ENCODE measurements around the gene SRGAP2C.
"Not testable (repeated sequence)": the region's sequence is repeated elsewhere in the genome, so short reads cannot be mapped to it uniquely, and the experiment has no call there.

SRGAP2C gene

DNA sequence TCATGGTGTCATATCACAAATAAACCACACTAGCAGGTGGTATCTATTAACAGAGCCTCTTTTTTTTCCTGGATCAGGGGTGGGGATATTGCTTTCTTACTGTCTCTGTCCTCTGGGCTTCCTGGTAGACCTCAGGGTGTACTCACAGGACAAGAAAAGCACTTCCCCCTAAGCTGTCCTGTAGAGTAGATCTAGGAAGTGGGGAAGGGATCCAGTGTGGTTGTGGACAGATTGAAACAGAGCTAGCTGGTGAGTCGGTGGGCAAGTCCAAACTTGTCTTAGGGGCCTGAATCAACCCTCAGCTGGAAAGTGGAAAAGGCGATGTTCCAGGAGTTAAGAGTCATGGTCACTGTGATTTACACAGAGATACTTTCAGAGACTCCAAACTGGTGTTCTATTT, 96.7 kb downstream of the SRGAP2C start:
- DNase-seq, result not testable (repeated sequence)

DNA sequence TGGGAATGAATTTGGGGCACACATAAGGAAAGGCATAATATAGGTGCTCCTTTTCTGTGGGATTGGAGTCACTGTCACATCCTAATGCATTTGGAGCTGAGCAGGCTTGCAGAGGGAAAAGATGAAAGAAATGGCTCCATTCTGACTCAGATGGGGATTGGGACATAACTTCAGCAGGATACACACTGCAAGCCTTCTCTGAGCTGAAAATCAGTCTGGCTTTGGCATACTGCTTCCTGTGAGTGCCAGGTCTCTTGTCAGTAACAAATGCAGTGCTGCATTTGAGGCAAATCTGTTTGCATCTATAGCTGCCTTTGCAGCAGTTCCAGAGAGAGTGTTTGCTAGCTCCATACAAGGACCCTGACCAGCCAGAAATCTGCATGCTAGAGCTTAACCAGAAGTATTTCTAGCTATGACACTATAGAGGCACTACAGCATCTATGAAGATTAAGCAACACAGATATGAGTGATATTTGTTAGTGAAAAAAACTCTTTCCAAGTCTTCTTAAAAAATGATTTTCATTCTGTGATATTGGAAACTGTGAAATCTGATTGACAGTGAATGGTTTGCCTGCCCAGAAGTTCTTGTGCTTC, 98.9 kb downstream of the SRGAP2C start:
- not testable (repeated sequence) for DNase-seq

DNA sequence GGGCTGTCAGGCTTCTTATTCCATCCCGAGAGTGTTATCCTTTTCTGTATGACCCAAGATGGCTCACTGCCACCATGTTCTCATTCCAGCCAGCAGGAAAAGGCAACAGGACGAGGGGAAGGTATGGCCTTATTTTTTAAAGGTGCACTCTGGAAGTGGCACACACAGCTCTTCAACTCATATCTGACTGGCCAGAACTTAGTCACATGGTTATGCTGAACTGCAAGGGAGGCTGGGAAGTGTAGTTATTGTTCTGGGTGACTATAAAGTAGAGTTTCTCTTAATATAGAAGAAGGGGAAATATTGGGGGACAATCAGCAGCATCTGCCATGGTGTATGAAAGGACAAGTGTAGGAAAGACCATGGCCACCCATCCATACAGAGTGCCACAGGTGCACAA, 107.8 kb downstream of the SRGAP2C start:
- DNase-seq, result not testable (repeated sequence)

DNA sequence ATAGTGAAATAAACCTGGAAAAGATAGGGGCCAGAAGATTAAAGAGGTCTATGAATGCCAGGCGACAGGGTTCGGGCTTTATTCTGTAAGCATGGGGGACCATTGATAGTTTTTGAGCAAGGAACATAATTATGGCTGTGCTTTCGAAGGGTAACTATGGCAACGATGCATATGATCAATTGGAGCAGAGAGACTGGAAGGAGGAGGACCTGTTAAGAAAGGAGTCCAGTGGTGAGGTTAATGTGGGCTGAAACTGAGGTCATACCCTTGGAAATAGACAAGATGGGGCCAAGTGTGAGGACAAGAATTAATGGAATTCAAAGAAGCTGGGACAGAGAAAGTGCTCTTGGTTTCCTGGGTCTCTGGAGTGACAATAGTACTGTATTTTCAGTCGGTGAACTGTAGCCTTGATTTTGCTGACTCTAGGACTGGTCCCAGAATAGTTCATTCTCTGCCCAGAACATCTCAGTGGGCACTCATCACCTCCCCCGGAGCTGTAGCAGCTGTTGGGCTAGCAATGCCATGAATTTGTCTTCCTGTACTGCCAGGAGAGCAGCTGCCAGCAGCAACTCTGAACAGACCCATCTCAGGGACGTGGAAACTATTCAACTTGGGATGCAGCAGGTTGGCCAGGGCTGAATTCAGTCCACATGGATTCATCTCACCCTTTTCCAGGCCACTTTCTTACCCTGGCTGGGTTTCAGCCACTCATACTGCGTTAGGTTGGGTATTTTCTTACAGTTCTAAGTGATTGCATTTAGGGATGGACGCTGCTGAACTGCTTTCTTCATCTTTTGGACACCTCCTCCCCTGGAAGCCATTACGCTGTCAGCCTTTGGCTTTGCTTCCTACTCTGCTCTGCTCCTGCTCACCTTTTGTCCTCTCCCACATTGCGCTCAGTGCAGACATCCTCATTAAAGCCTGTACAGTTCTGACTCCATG, 108.8 kb downstream of the SRGAP2C start:
- not testable (repeated sequence) for DNase-seq

DNA sequence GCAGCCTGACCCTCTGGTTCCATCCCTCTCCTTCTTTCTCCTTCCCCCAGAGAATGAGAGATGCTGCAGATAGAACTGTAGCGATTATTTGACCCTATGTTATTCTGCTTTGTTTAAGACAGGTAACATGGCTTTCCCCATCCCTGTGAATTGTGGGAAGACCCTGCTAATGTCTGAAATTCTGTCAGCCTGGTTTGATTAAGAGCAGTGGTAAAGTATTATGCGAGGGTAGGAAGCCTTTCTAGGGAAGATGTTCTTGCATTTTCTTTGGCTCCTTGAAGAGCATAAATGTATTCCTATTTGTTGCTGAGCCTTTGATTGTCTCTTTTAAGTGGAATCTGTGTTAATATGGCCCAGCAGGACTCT, 109.4 kb downstream of the SRGAP2C start:
- DNase-seq, result not testable (repeated sequence)

DNA sequence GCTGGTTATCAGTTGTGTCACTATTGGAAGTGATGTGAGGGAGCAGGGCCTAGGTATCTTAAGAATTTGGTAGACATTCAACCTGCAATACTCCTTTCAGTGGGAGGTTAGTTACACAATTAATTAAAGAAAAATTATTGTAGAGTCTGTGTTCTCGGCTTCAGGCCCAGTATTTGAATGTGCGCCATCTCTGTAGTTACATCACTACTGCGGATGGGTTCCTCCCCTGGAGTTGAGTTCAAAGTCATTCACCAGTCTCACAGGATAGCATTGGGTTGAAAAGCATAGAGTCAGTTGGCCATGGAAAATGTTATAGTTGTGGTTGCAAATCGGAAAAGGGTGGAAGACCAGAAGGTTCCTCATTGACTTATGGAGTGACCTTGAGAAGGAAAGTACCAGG, 111.8 kb downstream of the SRGAP2C start:
- not testable (repeated sequence) for DNase-seq

DNA sequence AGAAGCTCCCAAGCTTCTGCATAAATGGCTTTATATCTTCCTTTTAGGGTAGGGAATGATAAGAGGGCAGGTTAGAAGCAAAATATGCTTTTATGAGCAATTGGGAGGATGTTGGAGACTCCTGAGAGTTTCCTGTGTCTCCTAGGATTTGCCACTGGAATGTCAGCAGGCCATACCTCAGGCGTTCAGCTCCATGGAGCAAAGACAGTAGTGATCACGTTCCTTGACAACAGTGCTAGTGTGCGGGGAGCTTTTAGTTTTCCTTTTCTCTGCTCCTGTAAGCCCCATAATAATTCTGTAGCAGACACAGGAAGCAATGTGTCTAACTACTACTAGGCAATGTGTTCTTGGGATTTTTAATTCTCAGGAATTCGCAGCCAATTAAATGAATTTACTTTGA, 113.8 kb downstream of the SRGAP2C start:
- DNase-seq, result not testable (repeated sequence)

DNA sequence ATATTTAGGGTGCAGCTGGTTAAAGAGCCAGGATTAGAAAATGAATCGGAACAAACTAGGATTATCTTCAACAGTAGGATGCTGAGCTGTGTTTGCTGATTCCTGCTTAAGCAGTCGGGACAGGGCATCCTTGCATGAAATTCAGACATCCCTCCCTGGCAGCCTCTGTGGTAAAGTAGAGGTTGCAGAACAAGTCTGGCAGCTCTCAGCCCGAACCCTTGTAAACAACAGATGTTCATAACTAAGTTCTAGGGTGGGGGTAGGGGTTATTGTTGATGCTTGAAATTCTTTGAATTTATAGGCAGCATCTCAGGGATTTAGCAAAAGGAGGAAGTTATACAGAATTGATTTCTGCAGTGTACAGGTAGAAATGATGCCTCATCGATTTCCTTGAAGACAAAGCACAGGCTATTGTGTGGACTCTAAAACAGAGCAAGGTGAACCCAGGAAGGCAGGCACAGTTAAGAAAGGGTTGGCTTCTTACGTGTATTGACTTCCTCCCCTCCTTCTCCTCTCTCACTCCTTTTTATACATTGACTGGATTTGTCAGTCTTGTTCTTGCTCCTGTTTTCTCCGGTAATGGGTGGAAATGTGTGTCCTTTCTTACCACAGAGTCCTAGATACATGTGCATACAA, 114.9 kb downstream of the SRGAP2C start:
- DNase-seq, result not testable (repeated sequence)

DNA sequence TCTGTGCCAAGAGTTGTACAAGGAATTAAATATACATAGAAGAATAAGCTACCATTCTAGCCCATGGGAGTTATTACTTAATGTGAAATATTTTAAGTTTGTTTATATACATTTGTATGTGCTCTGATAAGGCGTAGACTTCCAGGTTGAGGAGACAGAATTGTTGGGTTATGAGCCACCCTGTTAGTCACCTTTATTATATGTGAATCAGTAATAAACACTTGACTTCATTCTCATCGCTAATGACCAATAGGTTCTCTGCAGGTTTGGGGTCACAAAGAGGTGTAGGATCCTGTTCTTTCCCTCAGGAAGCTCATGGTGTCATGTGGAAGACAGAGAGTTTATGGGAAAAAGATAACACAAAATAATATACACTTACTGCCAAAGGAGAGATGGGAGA, 117.1 kb downstream of the SRGAP2C start:
- DNase-seq, result not testable (repeated sequence)

DNA sequence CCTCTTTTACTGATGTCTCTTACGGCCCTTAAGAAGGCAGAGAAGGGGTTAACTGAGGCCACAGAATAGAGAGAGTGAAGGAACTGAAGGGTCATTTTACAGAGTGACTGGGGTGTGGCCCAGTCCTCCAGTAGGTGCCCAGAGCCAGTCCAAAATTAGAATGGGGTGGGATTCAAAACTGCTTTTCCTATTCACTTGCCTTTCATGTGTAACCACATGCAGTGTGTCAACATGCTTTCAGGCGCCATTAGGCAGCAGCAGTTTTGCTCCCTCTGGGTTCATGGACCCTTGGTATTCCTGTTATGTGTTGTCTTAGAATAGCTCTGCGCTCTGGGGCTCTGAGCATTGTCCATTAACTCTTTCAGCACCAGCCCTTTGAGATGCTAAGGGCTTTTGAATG, 123.0 kb downstream of the SRGAP2C start:
- not testable (repeated sequence) for DNase-seq

DNA sequence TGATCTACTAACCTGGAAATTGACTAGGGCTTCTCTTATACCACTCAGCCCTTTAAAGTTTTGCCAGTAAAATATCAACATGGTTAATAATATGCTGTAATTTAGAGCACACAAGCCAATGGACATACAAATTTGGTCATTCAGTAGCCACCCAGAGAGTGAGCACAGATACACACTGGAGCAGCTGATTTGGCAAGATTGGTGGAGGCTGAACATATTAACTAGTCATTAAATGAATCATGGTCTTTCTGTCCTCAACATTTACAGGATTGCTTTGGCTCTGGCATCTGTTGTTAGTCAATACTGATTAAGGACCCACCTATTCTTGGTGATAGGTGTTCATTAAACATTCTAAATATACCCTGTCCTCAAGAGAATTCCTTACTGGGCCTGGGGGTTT, 130.7 kb downstream of the SRGAP2C start:
- not testable (repeated sequence) for DNase-seq

DNA sequence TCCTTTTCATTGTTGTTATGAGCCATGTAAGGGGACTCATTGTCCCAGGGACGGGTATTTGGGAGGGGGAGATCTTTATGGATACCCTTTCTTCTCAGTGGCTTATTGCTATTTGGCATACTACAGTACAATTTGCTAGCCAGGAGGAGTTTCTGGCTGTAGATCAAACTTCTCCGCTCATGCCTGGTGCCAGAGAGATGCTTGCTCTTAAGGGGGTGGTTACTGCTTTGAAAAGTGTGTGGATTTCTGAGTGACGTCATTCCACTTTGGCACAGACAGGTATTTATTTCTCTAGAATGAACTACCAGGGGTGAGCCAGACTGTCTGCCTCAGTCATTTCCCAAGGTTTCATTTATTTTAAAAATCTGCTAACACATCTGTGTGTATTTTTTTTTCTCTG, 131.3 kb downstream of the SRGAP2C start:
- DNase-seq, result not testable (repeated sequence)

DNA sequence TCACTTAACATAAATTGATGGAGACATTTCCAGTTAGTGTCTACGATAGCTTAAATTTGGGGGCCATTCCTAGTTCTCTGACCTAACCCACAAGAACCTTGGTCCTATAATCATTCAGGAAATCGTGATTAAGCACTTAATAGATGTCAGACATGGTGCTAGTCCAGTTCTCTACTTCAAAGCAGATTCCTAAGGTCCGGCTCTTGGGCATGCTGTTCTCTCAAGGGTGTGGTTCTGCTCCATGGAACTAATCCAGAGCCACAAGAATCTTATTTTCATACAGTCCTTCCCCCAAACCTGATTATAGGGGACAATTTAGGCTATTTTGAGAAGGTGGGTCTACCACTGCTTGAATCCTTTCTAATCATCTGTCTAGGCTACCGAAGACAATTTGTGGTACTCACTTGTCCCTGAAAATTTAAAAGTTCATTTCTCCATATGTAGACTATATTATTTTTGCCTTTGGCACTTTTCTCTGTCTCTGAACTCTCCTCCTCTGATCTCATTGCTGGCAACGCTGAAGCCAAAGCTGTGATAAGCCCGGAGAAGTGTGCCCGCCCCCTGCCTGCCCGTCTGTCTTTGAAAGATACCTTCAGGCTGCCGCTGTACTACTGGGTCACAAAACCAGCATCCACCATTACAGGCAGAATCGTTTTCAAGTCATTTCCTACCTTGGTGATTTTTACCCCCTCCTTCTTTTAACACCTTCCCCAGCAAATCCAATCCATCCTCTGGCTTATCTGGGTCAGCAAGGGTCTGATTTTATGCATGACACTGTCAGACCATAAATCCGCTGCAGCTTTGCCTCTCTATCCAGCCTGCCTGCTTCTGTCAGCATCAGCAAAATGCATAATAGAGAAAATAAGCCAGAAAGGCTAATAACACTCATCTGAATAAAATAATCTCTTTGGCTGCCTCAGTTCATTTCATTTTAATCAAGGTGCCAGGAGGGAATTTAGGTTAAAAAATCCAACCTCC, 133.0 kb downstream of the SRGAP2C start:
- not testable (repeated sequence) for DNase-seq

DNA sequence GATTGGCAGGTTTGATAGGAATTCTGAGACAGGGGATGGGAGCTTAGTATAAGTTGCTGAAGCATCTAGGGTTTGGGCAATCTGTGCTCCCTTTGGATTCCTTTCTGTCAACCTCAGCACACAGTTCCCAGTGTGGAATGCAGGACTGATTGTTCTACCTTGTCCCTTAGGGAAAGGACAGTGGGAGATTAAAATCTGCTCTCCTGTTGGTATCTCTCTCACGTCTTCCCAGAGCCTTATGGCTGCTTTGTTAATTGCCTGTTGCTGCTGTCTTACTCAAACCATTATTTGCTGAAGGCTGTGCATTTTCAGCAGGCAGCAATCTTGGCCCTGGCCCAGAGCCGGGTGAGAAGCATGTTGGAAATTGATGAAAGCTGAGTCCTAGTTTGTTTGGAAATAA, 133.9 kb downstream of the SRGAP2C start:
- not testable (repeated sequence) for DNase-seq

DNA sequence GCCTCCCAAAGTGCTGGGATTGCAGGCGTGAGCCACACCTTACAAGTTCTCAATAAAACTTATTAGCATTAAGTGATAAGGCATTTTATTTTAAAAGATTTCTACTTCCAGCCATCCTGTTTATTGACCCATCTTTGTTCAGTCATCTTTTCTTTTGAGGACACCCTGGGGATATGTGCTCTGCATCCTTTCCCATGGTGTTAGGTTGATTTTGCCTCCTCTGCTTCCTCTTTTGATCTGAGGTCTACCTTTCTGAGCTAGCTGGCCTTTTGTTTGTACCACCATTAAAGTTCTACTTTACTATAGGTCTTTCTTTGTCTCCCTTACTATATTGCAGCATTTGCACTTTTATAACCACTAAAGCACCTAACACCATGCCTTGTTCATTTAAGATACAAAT, 136.9 kb downstream of the SRGAP2C start:
- DNase-seq, result not testable (repeated sequence)

DNA sequence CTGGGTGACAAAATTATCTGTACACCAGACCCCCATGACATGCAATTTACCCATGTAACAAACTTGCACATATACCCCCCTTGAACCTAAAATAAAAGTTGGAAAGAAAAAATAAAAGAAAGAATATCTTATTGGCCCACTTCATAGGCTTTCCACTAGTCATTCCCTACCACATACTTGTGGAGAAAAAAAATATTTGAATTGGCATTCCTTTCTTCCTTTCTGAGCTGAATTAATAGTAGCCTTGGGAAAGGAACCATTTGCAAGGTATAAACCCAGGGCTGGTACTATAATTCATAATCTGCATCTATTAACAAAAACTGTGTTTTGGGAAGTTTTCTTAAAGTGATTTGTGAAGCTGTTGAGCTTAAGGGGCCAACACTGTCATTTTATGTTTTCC, 140.0 kb downstream of the SRGAP2C start:
- DNase-seq, result not testable (repeated sequence)

DNA sequence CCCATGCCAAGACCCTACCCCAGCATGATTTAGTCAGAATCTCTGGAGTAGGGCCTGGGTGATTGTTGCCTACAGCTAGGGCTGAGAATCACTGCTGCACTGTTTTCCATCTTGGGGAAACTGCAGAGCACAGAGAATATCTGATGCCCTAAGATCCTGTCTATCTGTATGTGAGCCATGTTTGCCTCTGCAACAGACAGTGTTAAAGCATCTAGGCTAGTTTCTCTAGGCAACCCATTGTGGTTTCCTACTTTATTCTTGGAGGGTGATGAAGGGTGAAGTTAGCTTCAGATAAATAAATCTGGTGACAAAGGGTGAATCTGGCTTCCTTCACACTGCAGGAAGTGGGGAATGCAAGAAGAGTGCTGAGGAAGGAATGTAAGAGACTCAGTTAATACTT, 147.4 kb downstream of the SRGAP2C start:
- DNase-seq, result not testable (repeated sequence)

DNA sequence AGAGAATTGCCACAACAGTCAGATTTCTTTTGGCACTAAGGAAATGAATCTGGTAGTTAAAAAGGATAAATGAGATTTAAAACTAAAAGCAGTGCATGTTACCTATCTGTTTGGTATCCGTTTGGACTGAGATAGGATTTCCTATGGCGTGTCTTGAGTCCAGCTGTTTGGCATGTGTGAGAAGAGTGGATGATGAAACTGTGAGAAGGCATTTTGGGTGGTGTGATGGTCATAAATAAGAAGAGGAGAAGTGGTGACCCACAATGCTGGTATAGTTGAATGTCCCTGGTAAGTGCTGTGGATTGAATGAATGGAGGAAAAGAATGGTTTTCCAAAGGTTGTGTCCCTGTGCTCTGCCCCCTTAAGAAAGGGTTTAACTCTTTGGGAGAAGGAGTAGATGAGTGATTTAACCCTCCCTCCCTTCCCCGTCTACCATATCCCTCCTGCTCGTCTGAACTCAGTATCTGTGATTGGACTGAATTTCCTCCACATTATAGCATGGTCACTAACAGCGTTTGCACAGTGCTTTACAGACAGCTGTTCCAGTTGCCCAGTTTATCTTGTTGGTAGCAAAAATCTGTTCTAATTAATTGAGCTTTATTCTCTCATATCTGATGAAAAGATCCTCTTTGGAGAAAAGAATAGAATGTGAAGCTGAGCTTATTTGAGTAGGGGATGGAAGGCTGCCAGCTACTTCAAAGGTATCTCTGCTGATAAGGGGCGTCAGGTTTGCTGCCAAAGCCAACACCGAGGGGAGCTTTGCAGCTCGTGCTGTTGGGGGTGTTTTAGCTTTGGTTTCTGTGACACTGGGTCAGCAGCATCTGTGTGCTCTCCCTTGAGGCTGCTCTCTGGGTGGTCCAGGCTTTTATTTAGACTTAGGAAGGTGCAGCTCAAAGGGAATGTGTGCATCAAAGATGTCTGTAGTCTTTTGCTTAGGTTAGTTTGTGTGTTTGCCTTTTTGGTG, 148.1 kb downstream of the SRGAP2C start:
- not testable (repeated sequence) for DNase-seq

DNA sequence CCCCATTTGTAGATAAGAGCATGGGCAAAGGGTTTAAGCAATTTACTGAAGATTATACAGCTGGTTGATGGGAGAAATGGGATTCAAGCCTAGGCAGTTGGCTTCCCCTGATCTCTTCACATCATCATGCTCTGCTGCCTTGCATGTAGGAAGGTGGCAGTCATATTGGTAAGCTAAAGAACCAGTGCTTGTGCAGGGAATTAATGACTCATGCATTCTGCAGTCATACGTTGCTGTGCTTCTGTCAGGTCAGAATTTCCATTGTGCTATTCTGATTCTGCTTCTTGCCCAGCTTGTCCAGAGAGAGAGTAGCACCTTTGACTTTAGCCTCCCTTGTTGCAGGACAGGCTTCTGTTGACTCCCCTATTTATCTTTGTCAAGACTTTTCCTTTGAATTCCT, 153.2 kb downstream of the SRGAP2C start:
- DNase-seq, result not testable (repeated sequence)

DNA sequence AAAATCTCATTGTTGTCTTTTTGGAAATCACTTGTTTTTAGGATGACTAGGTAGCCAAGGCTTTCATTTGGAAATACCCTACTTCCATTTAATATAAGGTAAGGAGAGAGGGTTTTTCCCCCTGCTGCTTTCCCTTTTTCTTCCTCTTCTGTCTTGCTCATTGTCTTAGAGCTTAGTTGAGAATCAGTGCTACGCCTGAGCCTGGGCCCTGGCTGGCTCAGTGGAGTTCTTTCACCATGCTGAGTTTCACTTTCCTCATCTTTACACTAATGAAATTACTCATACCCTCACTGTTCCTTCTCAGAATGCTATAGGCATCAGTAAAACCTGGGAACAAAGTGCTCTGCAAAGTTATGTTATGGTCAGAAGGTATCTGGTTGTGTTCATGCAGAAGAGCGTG, 154.8 kb downstream of the SRGAP2C start:
- not testable (repeated sequence) for DNase-seq

DNA sequence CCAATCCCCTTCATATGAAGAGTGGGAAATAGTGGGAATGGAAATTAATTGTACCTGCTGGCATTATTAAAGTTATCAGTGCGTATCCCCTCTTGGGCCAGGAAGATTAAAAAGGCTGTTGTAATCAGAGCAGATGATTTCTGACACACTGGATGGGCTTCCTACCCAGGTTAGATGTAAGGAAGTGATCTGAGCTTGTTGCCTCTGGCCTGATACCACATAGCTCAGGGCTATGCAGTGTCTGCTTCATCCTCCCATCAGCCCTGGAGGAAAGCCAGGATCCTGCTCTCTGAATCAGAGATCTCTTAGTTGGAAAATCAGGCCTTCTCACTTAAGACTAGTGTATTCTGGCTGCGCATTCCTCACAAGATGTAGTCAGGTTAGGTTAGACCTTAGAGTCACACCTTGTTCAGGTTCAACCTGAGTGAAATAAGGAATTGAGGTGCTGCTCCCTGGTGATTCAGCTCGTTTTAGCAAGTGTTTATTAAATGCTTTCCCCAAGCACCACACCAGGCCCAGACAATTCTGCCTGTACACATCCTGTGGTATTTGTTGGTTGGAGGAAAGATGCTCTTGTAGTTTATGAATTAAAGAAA, 158.6 kb downstream of the SRGAP2C start:
- DNase-seq, result not testable (repeated sequence)

All from CD4-positive, alpha-beta T cell treated with Interleukin-17A for 1 hour (primary cell).